ENCODE results near the gene NDUFC2.
"Not testable (repeated sequence)": the region's sequence is repeated elsewhere in the genome, so short reads cannot be mapped to it uniquely, and the experiment has no call there.

The NDUFC2 gene

GRCh38 chr11:78036313-78036712 lies 43.3 kb downstream of the NDUFC2 start:
- DNase-seq (ENCODE audit: extremely low spot score, insufficient read length, low read depth), result no peak
- no peak for FAIRE-seq

- DNase-seq (ENCODE audit: extremely low spot score, insufficient read length, low read depth) (no peak), FAIRE-seq (no peak)
Measured at GRCh38 chr11:78034623-78035022, 45.0 kb downstream of the NDUFC2 start.

- FAIRE-seq (no peak), DNase-seq (ENCODE audit: extremely low spot score, insufficient read length, low read depth) (no peak)
Measured at GRCh38 chr11:78033040-78033439, 46.6 kb downstream of the NDUFC2 start.

GRCh38 chr11:78032090-78032489 lies 47.6 kb downstream of the NDUFC2 start:
- no peak for FAIRE-seq
- no peak for DNase-seq (ENCODE audit: extremely low spot score, insufficient read length, low read depth)

GRCh38 chr11:78031629-78032028 lies 48.0 kb downstream of the NDUFC2 start:
- DNase-seq (ENCODE audit: extremely low spot score, insufficient read length, low read depth) (peak; percentile 38), FAIRE-seq (peak; percentile 62)

GRCh38 chr11:78030429-78031325 lies 49.0 kb downstream of the NDUFC2 start:
- FAIRE-seq (no peak), DNase-seq (ENCODE audit: extremely low spot score, insufficient read length, low read depth) (no peak)

- not testable (repeated sequence) for FAIRE-seq; DNase-seq (ENCODE audit: extremely low spot score, insufficient read length, low read depth)
Measured at GRCh38 chr11:78028423-78028822, 51.2 kb downstream of the NDUFC2 start.

- DNase-seq (ENCODE audit: extremely low spot score, insufficient read length, low read depth) (no peak), FAIRE-seq (no peak)
Measured at GRCh38 chr11:78027759-78028158, 51.9 kb downstream of the NDUFC2 start.

- DNase-seq (ENCODE audit: extremely low spot score, insufficient read length, low read depth), result no peak
- FAIRE-seq, result no peak
Measured at GRCh38 chr11:78025378-78025777, 54.3 kb downstream of the NDUFC2 start.

GRCh38 chr11:78023426-78023825 lies 56.2 kb downstream of the NDUFC2 start:
- no peak for DNase-seq (ENCODE audit: extremely low spot score, insufficient read length, low read depth)
- FAIRE-seq, result no peak

- FAIRE-seq (no peak), DNase-seq (ENCODE audit: extremely low spot score, insufficient read length, low read depth) (no peak)
Measured at GRCh38 chr11:78022397-78023396, 57.0 kb downstream of the NDUFC2 start, which contains the start of gene KCTD14. TSS of gene KCTD14 (minus strand) at chr11:78023276. CDS start at chr11:78023249, 27 bp downstream.

- no peak for FAIRE-seq
Measured at GRCh38 chr11:78021611-78022010, 58.1 kb downstream of the NDUFC2 start.

GRCh38 chr11:78020246-78020645 lies 59.4 kb downstream of the NDUFC2 start:
- no peak for DNase-seq (ENCODE audit: extremely low spot score, insufficient read length, low read depth)

More at GRCh38 chr11:78021611-78022010, 58.1 kb downstream of the NDUFC2 start:
- DNase-seq (ENCODE audit: extremely low spot score, insufficient read length, low read depth), result no peak

GRCh38 chr11:78019808-78020207 lies 59.9 kb downstream of the NDUFC2 start:
- DNase-seq (ENCODE audit: extremely low spot score, insufficient read length, low read depth) (no peak), FAIRE-seq (no peak)

More at GRCh38 chr11:78020246-78020645, 59.4 kb downstream of the NDUFC2 start:
- FAIRE-seq, result no peak

Measured in GM18507 (cell line).